HT1080 (cell line): ENCODE data around the gene OCA2. TPM values are rescaled to one million over a fixed set of nuclear protein-coding genes. Genes with fewer than 3 reads are reported as not detected.
"Not testable (repeated sequence)": the region's sequence is repeated elsewhere in the genome, so short reads cannot be mapped to it uniquely, and the experiment has no call there.

Source experiments
- DNase-seq: peaks from one replicate; pipeline ENCODE4 v3.0.0-alpha.2; 2015; ENCODE audit warnings: low read depth
- total RNA-seq: library from RNA; depleted of rRNA; stranded (reverse); fragments of >200 nt; shearing (Covaris generic); gene quantifications from 2 replicates; pipeline ENCODE4 v1.2.3, GENCODE V29; 2014

Gene OCA2
- total RNA-seq, 1 experiment from 2014 or later, result not detected

- not testable (repeated sequence) for DNase-seq
Measured at GRCh38 chr15:28121577-28121976, 22.5 kb upstream of the OCA2 start.

- DNase-seq, result no peak
Measured at GRCh38 chr15:28120359-28120640, 21.2 kb upstream of the OCA2 start.

GRCh38 chr15:28118531-28118930 is 19.4 kb upstream of the OCA2 start:
- DNase-seq, result no peak

- no peak for DNase-seq
Measured at GRCh38 chr15:28118083-28118482, 19.0 kb upstream of the OCA2 start.

GRCh38 chr15:28117432-28117990 is 18.4 kb upstream of the OCA2 start:
- DNase-seq, result no peak

GRCh38 chr15:28116521-28117431 is 17.7 kb upstream of the OCA2 start:
- no peak for DNase-seq

- DNase-seq, result no peak
Measured at GRCh38 chr15:28115871-28116270, 16.8 kb upstream of the OCA2 start.

- no peak for DNase-seq
Measured at GRCh38 chr15:28114721-28115622, 15.9 kb upstream of the OCA2 start.

GRCh38 chr15:28114114-28114455 is 15.0 kb upstream of the OCA2 start:
- DNase-seq, result no peak

GRCh38 chr15:28113394-28114113 is 14.4 kb upstream of the OCA2 start:
- no peak for DNase-seq

GRCh38 chr15:28112962-28113361 is 13.8 kb upstream of the OCA2 start:
- DNase-seq, result no peak

GRCh38 chr15:28112101-28112760 is 13.1 kb upstream of the OCA2 start:
- no peak for DNase-seq

GRCh38 chr15:28111543-28111942 is 12.4 kb upstream of the OCA2 start:
- no peak for DNase-seq

GRCh38 chr15:28110481-28110881 is 11.4 kb upstream of the OCA2 start:
- no peak for DNase-seq

- DNase-seq, result no peak
Measured at GRCh38 chr15:28109626-28110455, 10.7 kb upstream of the OCA2 start.

- DNase-seq, result no peak
Measured at GRCh38 chr15:28107904-28108275, 8.8 kb upstream of the OCA2 start.

- DNase-seq, result no peak
Measured at GRCh38 chr15:28107111-28107903, 8.2 kb upstream of the OCA2 start.

GRCh38 chr15:28106294-28107110 is 7.4 kb upstream of the OCA2 start:
- no peak for DNase-seq
